Measurements from ENCODE around the gene SNX5.

DNA sequence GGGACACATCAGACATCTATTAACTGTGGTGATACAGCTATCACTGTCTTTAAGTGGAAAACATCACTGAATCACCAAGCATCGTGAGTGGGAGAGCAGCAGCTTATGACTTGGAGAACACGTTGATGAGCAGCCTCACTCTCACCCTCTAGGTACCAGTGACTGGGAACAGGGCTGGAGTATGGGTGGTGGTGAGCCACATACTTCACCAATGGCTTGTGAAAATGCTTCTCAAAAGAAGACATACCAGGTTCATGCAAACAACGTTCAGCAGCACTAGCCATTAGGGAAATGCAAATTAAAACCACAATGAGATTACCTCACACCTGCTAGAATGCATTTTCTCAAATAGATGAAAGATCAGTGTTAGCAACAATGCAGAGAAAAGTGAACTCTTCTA lies 25.3 kb downstream of the SNX5 start:
- TF ChIP-seq LEF1 (IDR thresholded peaks at IDR 0.05; ENCODE audit: borderline replicate concordance) = no peak
- TF ChIP-seq SUZ12 (IDR thresholded peaks at IDR 0.05) = no peak
- no peak for TF ChIP-seq BHLHE40 (IDR thresholded peaks at IDR 0.05; ENCODE audit: borderline replicate concordance)
- TF ChIP-seq TARDBP (IDR thresholded peaks at IDR 0.05) = no peak
- TF ChIP-seq ELF4 (IDR thresholded peaks at IDR 0.05) = no peak
- TF ChIP-seq PKNOX1 (IDR thresholded peaks at IDR 0.05) = no peak
- TF ChIP-seq FOXK2 (IDR thresholded peaks at IDR 0.05) = no peak
- no peak for TF ChIP-seq ZNF384 (IDR thresholded peaks at IDR 0.05)
- TF ChIP-seq NFRKB (IDR thresholded peaks at IDR 0.05) = no peak
- no peak for TF ChIP-seq L3MBTL2 (conservative IDR thresholded peaks at IDR 0.05)
